LNCaP clone FGC (cell line): ENCODE results near the gene MDP1.

ENCODE experiments used
- DNase-seq: peaks from one replicate; pipeline ENCODE4 v3.0.0-alpha.2; 2011; ENCODE audit warnings: low read depth
- H3K4me3 ChIP-seq: 2 replicates; pipeline ENCODE4 v1.5.1; 2011; ENCODE audit warnings: mild to moderate bottlenecking, low read depth, low read length, control low read depth
- CTCF ChIP-seq: IDR thresholded peaks from 2 replicates; pipeline ENCODE4 v1.5.1; 2012; ENCODE audit warnings: mild to moderate bottlenecking; ENCODE audit not compliant: control insufficient read depth, insufficient read depth; ENCODE audit errors: extremely low read depth

MDP1 gene

GRCh38 chr14:24186831-24187538 is 28.9 kb downstream of the MDP1 start:
- H3K4me3 ChIP-seq = no peak overlapping the region
- TF ChIP-seq CTCF = no peak
- DNase-seq = no peak

GRCh38 chr14:24185741-24186140 is 30.1 kb downstream of the MDP1 start:
- DNase-seq = no peak
- TF ChIP-seq CTCF = no peak
- H3K4me3 ChIP-seq = no peak overlapping the region

GRCh38 chr14:24185026-24185425 is 30.8 kb downstream of the MDP1 start:
- no peak for TF ChIP-seq CTCF

GRCh38 chr14:24184104-24184970 is 31.5 kb downstream of the MDP1 start:
- no peak overlapping the region for H3K4me3 ChIP-seq
- DNase-seq = no peak
- TF ChIP-seq CTCF = no peak

More at GRCh38 chr14:24185026-24185425, 30.8 kb downstream of the MDP1 start:
- no peak overlapping the region for H3K4me3 ChIP-seq
- DNase-seq = no peak

GRCh38 chr14:24183014-24183481 is 32.8 kb downstream of the MDP1 start:
- no peak overlapping the region for H3K4me3 ChIP-seq
- no peak for TF ChIP-seq CTCF
- no peak for DNase-seq

GRCh38 chr14:24182110-24182882 is 33.6 kb downstream of the MDP1 start:
- no peak overlapping the region for H3K4me3 ChIP-seq
- DNase-seq = no peak
- TF ChIP-seq CTCF = no peak
